Measurements from ENCODE around the gene MEG3. TPM values are rescaled to one million over a fixed set of nuclear protein-coding genes. Genes with fewer than 3 reads are reported as not detected.

MEG3 gene
- total and polyA plus RNA-seq, 9 of the 15 experiments (the other 6 are each of a cell fraction or from before 2014, with no cell fraction given) = 0.10 to 5.3 (median 1.0) TPM; not detected in 1

GRCh38 chr14:100857923-100858837 is 32.3 kb downstream of the MEG3 start:
- Histone ChIP-seq H3K4me2 (ENCODE audit: insufficient read depth, low read length) (no peak overlapping the region), H4K20me1 (replicated peaks; ENCODE audit: control insufficient read depth, insufficient read depth, low read length) (no peaks in the 10 kb centered on the region), H3K79me2 (ENCODE audit: control insufficient read depth, insufficient read depth, low read length) (no peaks in the 10 kb centered on the region), H3K36me3 (ENCODE audit: control insufficient read depth, insufficient read depth, low read length) (no peaks in the 10 kb centered on the region), H3K4me1 (replicated peaks in 1 of 2; ENCODE audit: control insufficient read depth in 2 of 2, insufficient read depth in 2 of 2, low read length in 2 of 2) (peaks cover 0 to 15% of the 10 kb centered on the region in 2 experiments; a peak in 2 of 5 replicates), H2AFZ (ENCODE audit: low read depth, low read length) (no peak overlapping the region), H3K9me3 (replicated peaks; ENCODE audit: control insufficient read depth, insufficient read depth, low read depth, low read length) (no peaks in the 10 kb centered on the region), H3K4me3 (no peak overlapping the region), H3K27ac (ENCODE audit: extremely low read depth, low read depth, low read length) (no peak overlapping the region), H3K9ac (ENCODE audit: insufficient read depth in 1 of 2, low read depth in 2 of 2, low read length in 2 of 2) (no peak overlapping the region), H3K27me3 (ENCODE audit: control insufficient read depth in 2 of 2, insufficient read depth in 2 of 2, low read length in 2 of 2) (no peaks in the 10 kb centered on the region), H3K9me1 (ENCODE audit: control insufficient read depth, insufficient read depth, low read length) (no peaks in the 10 kb centered on the region)
- intact Hi-C loops (cut with micrococcal nuclease) = no loop called here
- POLR2A ChIA-PET = no interaction called here
- no peak for DNase-seq (ENCODE audit: extremely low read depth in 1 of 4, low spot score in 3 of 4)
- no peak for ATAC-seq
- WGBS (ENCODE audit: insufficient coverage, low coverage, missing lambda C conversion rate) = 41% methylated on average over 9 of the region's 17 CpGs
- CTCF ChIA-PET (ENCODE audit: low intra/inter-chr PET ratio) = no interaction called here
- in situ Hi-C loops (cut with MboI) = no loop called here
- no TSS peak for BruUV-seq (replicated peaks)
- FAIRE-seq = no peak
- no peak for TF ChIP-seq NFIC (IDR thresholded peaks at IDR 0.05)
- TF ChIP-seq TCFL5 (CRISPR knock-in tag; conservative IDR thresholded peaks at IDR 0.05) = no peak
- TF ChIP-seq RNF2 (IDR thresholded peaks at IDR 0.05) = no peak
- TF ChIP-seq CXXC5 (CRISPR knock-in tag; IDR thresholded peaks at IDR 0.05) = no peak
- no peak for TF ChIP-seq CHD7 (IDR thresholded peaks at IDR 0.05; ENCODE audit: low read depth, low read length)
- TF ChIP-seq ZNF79 (CRISPR knock-in tag; IDR thresholded peaks at IDR 0.05; ENCODE audit: low read depth) = no peak
- TF ChIP-seq ZNF717 (CRISPR knock-in tag; IDR thresholded peaks at IDR 0.05) = no peak

Measured in K562 (cell line).